ENCODE data around the gene MAT2B. TPM values are rescaled to one million over a fixed set of nuclear protein-coding genes. Genes with fewer than 3 reads are reported as not detected.

Gene MAT2B
- total RNA-seq, 1 experiment from 2014 or later = 48.4 TPM

DNA sequence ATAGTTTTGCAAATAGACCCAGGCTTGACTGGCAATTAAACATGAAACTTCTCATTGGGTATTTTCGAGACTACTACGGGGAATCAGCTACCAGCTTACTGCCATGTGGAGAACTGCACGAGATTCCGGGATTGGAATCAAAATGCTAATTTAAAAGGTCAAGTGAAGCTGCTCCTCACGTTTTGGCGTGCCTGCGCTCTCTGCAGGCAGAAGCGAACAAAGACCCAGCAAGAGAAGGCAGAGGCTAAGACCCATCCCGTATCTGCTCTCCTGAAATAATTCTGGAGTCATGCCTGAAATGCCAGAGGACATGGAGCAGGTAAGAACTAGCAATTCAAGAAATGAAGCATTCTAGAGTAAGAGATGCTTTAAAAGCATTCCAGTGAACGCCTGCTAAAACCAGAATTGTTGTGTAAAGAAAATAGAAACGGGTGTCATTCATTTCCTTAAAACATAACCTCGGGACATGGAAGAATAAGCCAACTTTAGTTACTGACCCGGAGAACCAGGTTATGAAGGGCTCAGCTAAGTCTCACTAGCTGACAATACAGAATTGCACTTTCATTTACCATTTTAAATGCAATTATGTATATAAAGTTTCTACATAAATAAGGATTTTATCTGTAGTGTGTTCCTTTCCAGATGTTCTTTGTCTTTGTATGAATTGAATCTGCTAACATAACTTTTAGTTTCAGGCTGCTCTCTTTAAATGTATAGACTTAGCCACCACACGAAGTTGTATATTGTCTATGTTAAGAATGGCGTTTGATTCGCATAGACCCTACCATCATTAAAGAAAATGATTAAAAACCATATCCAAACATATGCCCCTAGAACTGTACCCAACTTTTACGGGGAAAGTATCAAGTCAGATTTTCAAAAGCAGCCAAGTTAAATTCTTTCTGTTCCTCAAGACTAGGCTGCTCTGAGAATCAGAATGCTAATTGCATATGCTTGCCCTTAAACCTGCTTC, 2.0 kb upstream of the MAT2B start:
- peak overlapping the region; percentile 85; the same call in 1 of the 2 replicates for H3K14ac ChIP-seq (ENCODE audit: insufficient read depth, low read length)
- peak overlapping the region; percentile 79 to 93 for H3K4me3 Mint-ChIP-seq
- H2AK5ac ChIP-seq (ENCODE audit: insufficient read length, low read length) = no peak overlapping the region
- H3K79me2 ChIP-seq (ENCODE audit: insufficient read depth, low read length) = peaks cover 29% of the 10 kb centered on the region
- H3K27ac ChIP-seq (ENCODE audit: insufficient read length, low read depth, low read length) = peak overlapping the region; percentile 98
- H3K36me3 Mint-ChIP-seq (ENCODE audit: insufficient read depth in 1 of 3, low read depth in 3 of 3) = peaks cover 0 to 21% (median 0%) of the 10 kb centered on the region in 3 experiments; a peak in 4 of 7 replicates
- peaks cover 29 to 32% of the 10 kb centered on the region in 2 experiments for H3K4me1 Mint-ChIP-seq
- WGBS (ENCODE audit: extremely low coverage, insufficient read length, low lambda C conversion rate) = no CpG with 5 or more reads among the region's 17 CpGs
- H2BK12ac ChIP-seq (ENCODE audit: insufficient read length, low read depth, low read length) = no peak overlapping the region
- peak overlapping the region; percentile 79 for H2BK5ac ChIP-seq (ENCODE audit: insufficient read length, low read length)
- H3K56ac ChIP-seq (ENCODE audit: insufficient read length, low read depth, low read length) = peak overlapping the region; percentile 79
- H4K8ac ChIP-seq (replicated peaks; ENCODE audit: insufficient read length, low read depth, low read length) = no peak overlapping the region
- H4K91ac ChIP-seq (ENCODE audit: insufficient read length, low read depth, low read length) = no peak overlapping the region
- H4K20me1 ChIP-seq (ENCODE audit: control insufficient read depth, insufficient read depth, insufficient read length) = no peaks in the 10 kb centered on the region
- H3K4ac ChIP-seq (ENCODE audit: low read depth, low read length) = no peak overlapping the region
- H3K18ac ChIP-seq (ENCODE audit: insufficient read length, low read depth, low read length) = peak overlapping the region; percentile 91
- no peaks in the 10 kb centered on the region for H3K27me3 ChIP-seq (ENCODE audit: insufficient read depth, low read length)
- TF ChIP-seq, protein P1, sequence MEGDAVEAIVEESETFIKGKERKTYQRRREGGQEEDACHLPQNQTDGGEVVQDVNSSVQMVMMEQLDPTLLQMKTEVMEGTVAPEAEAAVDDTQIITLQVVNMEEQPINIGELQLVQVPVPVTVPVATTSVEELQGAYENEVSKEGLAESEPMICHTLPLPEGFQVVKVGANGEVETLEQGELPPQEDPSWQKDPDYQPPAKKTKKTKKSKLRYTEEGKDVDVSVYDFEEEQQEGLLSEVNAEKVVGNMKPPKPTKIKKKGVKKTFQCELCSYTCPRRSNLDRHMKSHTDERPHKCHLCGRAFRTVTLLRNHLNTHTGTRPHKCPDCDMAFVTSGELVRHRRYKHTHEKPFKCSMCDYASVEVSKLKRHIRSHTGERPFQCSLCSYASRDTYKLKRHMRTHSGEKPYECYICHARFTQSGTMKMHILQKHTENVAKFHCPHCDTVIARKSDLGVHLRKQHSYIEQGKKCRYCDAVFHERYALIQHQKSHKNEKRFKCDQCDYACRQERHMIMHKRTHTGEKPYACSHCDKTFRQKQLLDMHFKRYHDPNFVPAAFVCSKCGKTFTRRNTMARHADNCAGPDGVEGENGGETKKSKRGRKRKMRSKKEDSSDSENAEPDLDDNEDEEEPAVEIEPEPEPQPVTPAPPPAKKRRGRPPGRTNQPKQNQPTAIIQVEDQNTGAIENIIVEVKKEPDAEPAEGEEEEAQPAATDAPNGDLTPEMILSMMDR (conservative IDR thresholded peaks at IDR 0.05) = peak; percentile 47; the same call in 2 of the 3 replicates
- no peaks in the 10 kb centered on the region for H3K27me3 Mint-ChIP-seq (ENCODE audit: low read depth)
- peak overlapping the region; percentile 90 for H3K9ac ChIP-seq (ENCODE audit: extremely low read depth, insufficient read length, low read length)
- no peak overlapping the region for H2BK15ac ChIP-seq (ENCODE audit: low read depth, low read length)
- peaks cover 12% of the 10 kb centered on the region for H3K23me2 ChIP-seq (ENCODE audit: insufficient read length, low read depth, low read length, poor library complexity, severe bottlenecking)
- peak; percentile 89 for DNase-seq
- H2AFZ ChIP-seq (ENCODE audit: low read length) = no peak overlapping the region
- H3K4me2 ChIP-seq (ENCODE audit: insufficient read depth, insufficient read length, low read length) = peak overlapping the region; percentile 79
- no peaks in the 10 kb centered on the region; a peak in 1 of 5 replicates for H3K9me3 Mint-ChIP-seq
- no peaks in the 10 kb centered on the region for H3K9me3 ChIP-seq (ENCODE audit: control insufficient read depth, low read depth, low read length)
- no peak overlapping the region for H3T11ph ChIP-seq (ENCODE audit: low read length)
- no peaks in the 10 kb centered on the region for H3K79me1 ChIP-seq (ENCODE audit: insufficient read depth, low read depth, low read length, poor library complexity, severe bottlenecking)
- peak overlapping the region; percentile 94 to 99 (median 99) for H3K27ac Mint-ChIP-seq
- H2BK120ac ChIP-seq (ENCODE audit: low read depth, low read length, poor library complexity, severe bottlenecking) = peak overlapping the region; percentile 85
- H2BK20ac ChIP-seq (ENCODE audit: low read depth, low read length, poor library complexity, severe bottlenecking) = no peak overlapping the region
- H3K23ac ChIP-seq (ENCODE audit: insufficient read length, low read depth, low read length) = peak overlapping the region; percentile 44
- H3K4me1 ChIP-seq (ENCODE audit: insufficient read depth, low read length) = no peaks in the 10 kb centered on the region
- H4K5ac ChIP-seq (ENCODE audit: insufficient read length, low read depth, low read length) = peak overlapping the region; percentile 46

Data from H9 (cell line).